Stomach (tissue), 9 donors: Measurements from ENCODE around the gene MVP. TPM values are rescaled to one million over a fixed set of nuclear protein-coding genes. Genes with fewer than 3 reads are reported as not detected.
"Not testable (repeated sequence)": the region's sequence is repeated elsewhere in the genome, so short reads cannot be mapped to it uniquely, and the experiment has no call there.

Source experiments
- DNase-seq, 2 donors: peaks; one replicate each; pipeline versions ENCODE4 v3.0.0 to v3.0.0-alpha.2; 2013 to 2019
- H3K27ac ChIP-seq, 5 donors: fragments of 200-600 bp in 4 of 5; sonication (generic) in 4 of 5; one replicate each; pipeline ENCODE4 v1.5.1; 2013 to 2019; ENCODE audit warnings: mild to moderate bottlenecking in 1 of 5, moderate library complexity in 1 of 5
- H3K27me3 ChIP-seq, 3 donors: fragments of 200-600 bp; sonication (generic); one replicate each; pipeline ENCODE4 v1.5.1; 2017 to 2019; ENCODE audit warnings: mixed run types in 1 of 3
- H3K36me3 ChIP-seq, 4 donors: fragments of 200-600 bp; sonication (generic); 1 replicate in 3 of 4; 2 replicates in 1 of 4; pipeline ENCODE4 v1.5.1; 2016 to 2019
- H3K4me1 ChIP-seq, 4 donors: fragments of 200-600 bp; sonication (generic); one replicate each; pipeline ENCODE4 v1.5.1; 2016 to 2019
- H3K4me3 ChIP-seq, 4 donors: fragments of 200-600 bp; sonication (generic) in 3 of 4; one replicate each; pipeline ENCODE4 v1.5.1; 2016 to 2019; ENCODE audit warnings: mild to moderate bottlenecking in 1 of 4
- H3K9me3 ChIP-seq, 4 donors: fragments of 200-600 bp; sonication (generic); one replicate each; pipeline ENCODE4 v1.5.1; 2016 to 2019
- EP300 ChIP-seq: sonication (generic); formaldehyde crosslinking; IDR thresholded peaks from one replicate; pipeline ENCODE4 v1.6.1; 2017; ENCODE audit warnings: antibody characterized with exemption
- POLR2A ChIP-seq, 4 donors: fragments of 450-650 bp; IDR thresholded peaks; one replicate each; pipeline ENCODE4 v1.6.1; 2016; ENCODE audit warnings: antibody characterized with exemption in 4 of 4, control low read depth in 2 of 4, mild to moderate bottlenecking in 1 of 4, moderate library complexity in 1 of 4
- POLR2AphosphoS5 ChIP-seq, 3 donors: sonication (generic); formaldehyde crosslinking; IDR thresholded peaks; one replicate each; pipeline ENCODE4 v1.6.1; 2016; ENCODE audit warnings: antibody characterized with exemption in 3 of 3
- WGBS, 5 donors: extraction: QIAGEN DNeasy Blood & Tissue Kit in 3 of 5; methylation state at CpG; one replicate each; pipeline versions ENCODE4 v1.1.5 to v1.1.7; 2013 to 2018; 5-methylcytosine and 5-hydroxymethylcytosine counted together
- intact Hi-C: fragments of 100-400 bp; cut with DNase I; formaldehyde crosslinking; loops from one replicate; pipeline ENCODE4 v1.15.1; 2023; ENCODE audit warnings: low total_unique reads
- polyA plus RNA-seq, 3 donors: library from polyadenylated mRNA; stranded (reverse); fragments of 200-250 nt; gene quantifications; one replicate each; pipeline ENCODE4 v1.2.3, GENCODE V29; 2013
- total RNA-seq, 5 donors: library from RNA; depleted of rRNA; stranded (reverse); fragments of >200 nt; gene quantifications; one replicate each; pipeline versions ENCODE4 v1.1.0 to v1.2.3, GENCODE V29; 2014 to 2016
- TF ChIP-seq, protein P1 (sequence below), 7 experiments: fragments of 450-650 bp in 4 of 7; fragments of 200-600 bp in 3 of 7; sonication (generic) in 3 of 7; IDR thresholded peaks; one replicate each; pipeline ENCODE4 v1.5.1; 2016 to 2019; ENCODE audit warnings: antibody characterized with exemption in 7 of 7, control low read depth in 2 of 7, mild to moderate bottlenecking in 1 of 7
- donor health status: healthy with polysubstance abuse.
- donor health status: Bipolar disorder and iron deficiency.
- donor health status: healthy.

The MVP gene
- total and polyA plus RNA-seq, 8 donors = 92.2 to 453 (median 133) TPM

- WGBS, 5 donors = 74 to 85% (median 77%) methylated on average over 9 to 10 of the region's 10 CpGs
- H3K4me3 ChIP-seq = no peak within 1 kb of the TSS
- no peak within 1 kb of the TSS for H3K27ac ChIP-seq
- intact Hi-C loops = loop anchor here (5.0 kb wide), 1 partner anchor 50 kb away; no protein-coding TSS in a partner anchor
- H3K27me3 ChIP-seq = peaks cover 0 to 14% (median 0%) of the 10 kb centered on the region in 3 donors
- no peak for DNase-seq
- H3K4me1 ChIP-seq = no peaks in the 10 kb centered on the region
- no peaks in the 10 kb centered on the region for H3K36me3 ChIP-seq
- TF ChIP-seq, protein P1, sequence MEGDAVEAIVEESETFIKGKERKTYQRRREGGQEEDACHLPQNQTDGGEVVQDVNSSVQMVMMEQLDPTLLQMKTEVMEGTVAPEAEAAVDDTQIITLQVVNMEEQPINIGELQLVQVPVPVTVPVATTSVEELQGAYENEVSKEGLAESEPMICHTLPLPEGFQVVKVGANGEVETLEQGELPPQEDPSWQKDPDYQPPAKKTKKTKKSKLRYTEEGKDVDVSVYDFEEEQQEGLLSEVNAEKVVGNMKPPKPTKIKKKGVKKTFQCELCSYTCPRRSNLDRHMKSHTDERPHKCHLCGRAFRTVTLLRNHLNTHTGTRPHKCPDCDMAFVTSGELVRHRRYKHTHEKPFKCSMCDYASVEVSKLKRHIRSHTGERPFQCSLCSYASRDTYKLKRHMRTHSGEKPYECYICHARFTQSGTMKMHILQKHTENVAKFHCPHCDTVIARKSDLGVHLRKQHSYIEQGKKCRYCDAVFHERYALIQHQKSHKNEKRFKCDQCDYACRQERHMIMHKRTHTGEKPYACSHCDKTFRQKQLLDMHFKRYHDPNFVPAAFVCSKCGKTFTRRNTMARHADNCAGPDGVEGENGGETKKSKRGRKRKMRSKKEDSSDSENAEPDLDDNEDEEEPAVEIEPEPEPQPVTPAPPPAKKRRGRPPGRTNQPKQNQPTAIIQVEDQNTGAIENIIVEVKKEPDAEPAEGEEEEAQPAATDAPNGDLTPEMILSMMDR (IDR thresholded peaks at IDR 0.05) = no peak
- TF ChIP-seq EP300 (no peak), POLR2A (IDR thresholded peaks at IDR 0.05) (no peak), POLR2AphosphoS5 (IDR thresholded peaks at IDR 0.05) (no peak)
- H3K9me3 ChIP-seq = no peaks in the 10 kb centered on the region
These were observed 42.5 kb upstream of the MVP start, which contains the start of gene ZG16 for GRCh38 chr16:29777576-29778350. Gene ZG16 (plus strand): TSS chr16:29778256. CDS start chr16:29779267, 1,011 bp downstream.

- Histone ChIP-seq H3K27ac (no peak overlapping the region), H3K4me3 (no peak overlapping the region)
These were observed 40.8 kb upstream of the MVP start for GRCh38 chr16:29779474-29779873.

DNA sequence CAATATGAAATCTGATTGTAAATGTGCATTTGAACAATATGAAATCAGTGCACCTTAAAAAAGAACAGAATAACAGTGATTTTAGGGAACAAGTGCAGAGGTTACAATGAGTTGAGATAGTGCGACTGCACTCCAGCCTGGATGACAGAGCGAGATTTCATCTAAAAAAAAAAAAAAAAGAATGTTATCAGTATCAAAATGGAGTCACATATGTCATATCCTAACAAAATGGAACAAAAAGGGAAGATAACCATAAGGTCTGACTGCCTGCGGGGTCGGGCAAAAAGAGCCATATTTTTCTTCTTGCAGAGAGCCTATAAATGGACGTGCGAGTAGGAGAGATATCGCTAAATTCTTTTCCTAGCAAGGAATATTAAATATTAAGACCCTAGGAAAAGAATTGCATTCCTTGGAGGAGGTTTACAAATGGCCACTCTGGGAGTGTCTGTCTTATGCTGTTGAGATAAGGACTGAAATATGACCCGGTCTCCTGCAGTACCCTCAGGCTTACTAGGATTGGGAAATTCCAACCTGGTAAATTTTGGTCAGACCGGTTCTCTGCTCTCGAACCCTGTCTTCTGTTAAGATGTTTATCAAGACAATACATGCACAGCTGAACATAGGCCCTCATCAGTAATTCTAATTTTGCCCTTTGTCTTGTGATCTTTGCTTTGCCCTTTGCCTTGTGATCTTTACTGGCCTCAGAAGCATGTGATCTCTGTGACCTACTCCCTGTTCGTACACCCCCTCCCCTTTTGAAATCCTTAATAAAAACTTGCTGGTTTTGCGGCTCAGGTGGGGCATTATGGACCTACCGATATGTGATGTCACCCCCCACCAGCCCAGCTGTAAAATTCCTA is 36.9 kb upstream of the MVP start:
- DNase-seq, H3K4me3 ChIP-seq: not testable (repeated sequence)
- 59 to 65% (median 63%) methylated on average over 13 of the region's 13 CpGs for WGBS, 5 donors

More at GRCh38 chr16:29779474-29779873, 40.8 kb upstream of the MVP start:
- Histone ChIP-seq H3K9me3 (no peaks in the 10 kb centered on the region), H3K27me3 (peaks cover 0 to 14% (median 0%) of the 10 kb centered on the region in 3 donors), H3K4me1 (no peaks in the 10 kb centered on the region), H3K36me3 (no peaks in the 10 kb centered on the region)
- no peak for DNase-seq
- intact Hi-C loops = loop anchor here (5.0 kb wide), 1 partner anchor 52 kb away; no protein-coding TSS in a partner anchor
- 35 to 62% (median 51%) methylated on average over 10 of the region's 10 CpGs for WGBS, 5 donors
- TF ChIP-seq POLR2AphosphoS5 (IDR thresholded peaks at IDR 0.05) = no peak
- TF ChIP-seq EP300 = no peak
- TF ChIP-seq, protein P1 (IDR thresholded peaks at IDR 0.05) = no peak
- TF ChIP-seq POLR2A (IDR thresholded peaks at IDR 0.05) = no peak

GRCh38 chr16:29784157-29784556 is 36.1 kb upstream of the MVP start:
- 89 to 95% (median 94%) methylated on average over 2 of the region's 2 CpGs for WGBS, 5 donors
- Histone ChIP-seq H3K4me1 (peaks cover 0 to 11% (median 10%) of the 10 kb centered on the region in 4 donors), H3K27ac (no peak overlapping the region), H3K9me3 (no peaks in the 10 kb centered on the region), H3K36me3 (no peaks in the 10 kb centered on the region), H3K4me3 (no peak overlapping the region), H3K27me3 (peaks cover 0 to 13% (median 0%) of the 10 kb centered on the region in 3 donors)
- no peak for TF ChIP-seq POLR2AphosphoS5 (IDR thresholded peaks at IDR 0.05)
- no peak for TF ChIP-seq POLR2A (IDR thresholded peaks at IDR 0.05)
- TF ChIP-seq, protein P1 (IDR thresholded peaks at IDR 0.05) = no peak
- no peak for TF ChIP-seq EP300
- intact Hi-C loops = no loop called here
- no peak for DNase-seq

More for the DNA sequence above, 36.9 kb upstream of the MVP start:
- H3K9me3 ChIP-seq, intact Hi-C loops, H3K27ac ChIP-seq, H3K36me3 ChIP-seq: not testable (repeated sequence)
- peaks cover 0 to 11% (median 10%) of the 10 kb centered on the region in 4 donors for H3K4me1 ChIP-seq
- peaks cover 0 to 14% (median 0%) of the 10 kb centered on the region in 3 donors for H3K27me3 ChIP-seq
